Spinal cord (tissue), 4 donors: ENCODE measurements around the gene MTFMT. TPM values are rescaled to one million over a fixed set of nuclear protein-coding genes. Genes with fewer than 3 reads are reported as not detected.

ENCODE experiments used
- polyA plus RNA-seq, 2 donors: library from polyadenylated mRNA; unstranded; fragments of 120-200 nt; gene quantifications; one replicate each; pipeline ENCODE4 v1.2.1, GENCODE V29; 2013; ENCODE audit not compliant: insufficient read length in 2 of 2
- total RNA-seq, 2 donors: library from RNA; depleted of rRNA in 1 of 2; stranded (reverse); fragments of 120-200 nt in 1 of 2; fragments of >200 nt in 1 of 2; gene quantifications; one replicate each; pipeline versions ENCODE4 v1.2.3 to v1.2.4, GENCODE V29; 2013 to 2014

Gene MTFMT
- total and polyA plus RNA-seq, 4 donors = 14.9 to 19.7 (median 16.7) TPM

Other genes with a start within 250 kb of the MTFMT start
- 1 to 10 TPM; 2.3 to 4.0 TPM for gene PIF1, start 204.0 kb downstream of the MTFMT start, total RNA-seq
- gene PIF1, start 204.0 kb downstream of the MTFMT start, polyA plus RNA-seq = 10 to 100 TPM in 1 of 2 donors, 1 to 10 TPM in 1; 8.5 to 11.3 TPM
- gene PLEKHO2, start 187.7 kb downstream of the MTFMT start, total RNA-seq = 10 to 100 TPM; 17.5 to 26.0 TPM
- gene PLEKHO2, start 187.7 kb downstream of the MTFMT start, polyA plus RNA-seq = 10 to 100 TPM; 13.2 to 15.0 TPM
- 10 to 100 TPM in 1 of 2 donors, 1 to 10 TPM in 1; 9.8 to 10.8 TPM for gene ANKDD1A, start 117.7 kb downstream of the MTFMT start, total RNA-seq
- gene ANKDD1A, start 117.7 kb downstream of the MTFMT start, polyA plus RNA-seq = 10 to 100 TPM; 12.1 to 21.0 TPM
- gene SPG21, start 39.7 kb downstream of the MTFMT start, total RNA-seq = 10 to 100 TPM; 49.4 to 60.7 TPM
- gene SPG21, start 39.7 kb downstream of the MTFMT start, polyA plus RNA-seq = 10 to 100 TPM; 58.9 to 74.0 TPM
- under 1 TPM in 1 of 2 donors, not detected in 1; 0.44 TPM for gene SLC51B, start 15.7 kb upstream of the MTFMT start, total RNA-seq
- gene SLC51B, start 15.7 kb upstream of the MTFMT start, polyA plus RNA-seq = 1 to 10 TPM; 1.1 to 2.3 TPM
- 10 to 100 TPM; 18.1 to 18.8 TPM for gene RASL12, start 38.4 kb upstream of the MTFMT start, total RNA-seq
- 10 to 100 TPM in 1 of 2 donors, 1 to 10 TPM in 1; 6.4 to 11.7 TPM for gene RASL12, start 38.4 kb upstream of the MTFMT start, polyA plus RNA-seq
- under 1 TPM in 1 of 2 donors, not detected in 1; 0.06 TPM for gene KBTBD13, start 47.1 kb upstream of the MTFMT start, total RNA-seq
- under 1 TPM in 1 of 2 donors, not detected in 1; 0.08 TPM for gene KBTBD13, start 47.1 kb upstream of the MTFMT start, polyA plus RNA-seq
- 1 to 10 TPM; 5.5 to 5.8 TPM for gene UBAP1L, start 85.6 kb upstream of the MTFMT start, total RNA-seq
- gene UBAP1L, start 85.6 kb upstream of the MTFMT start, polyA plus RNA-seq = 10 to 100 TPM; 16.8 to 26.0 TPM
- gene PDCD7, start 104.2 kb upstream of the MTFMT start, total RNA-seq = 10 to 100 TPM; 12.7 to 16.7 TPM
- gene PDCD7, start 104.2 kb upstream of the MTFMT start, polyA plus RNA-seq = 10 to 100 TPM; 24.1 to 27.8 TPM
- gene CLPX, start 155.7 kb upstream of the MTFMT start, total RNA-seq = 10 to 100 TPM; 48.5 to 55.2 TPM
- gene CLPX, start 155.7 kb upstream of the MTFMT start, polyA plus RNA-seq = 10 to 100 TPM; 45.2 to 46.6 TPM
- under 1 TPM; 0.89 to 0.94 TPM for gene CILP, start 181.8 kb upstream of the MTFMT start, total RNA-seq
- gene CILP, start 181.8 kb upstream of the MTFMT start, polyA plus RNA-seq = 1 to 10 TPM in 1 of 2 donors, under 1 TPM in 1; 0.87 to 1.2 TPM